Pancreas (tissue), 10 donors: ENCODE measurements around the gene GPR32. TPM values are rescaled to one million over a fixed set of nuclear protein-coding genes. Genes with fewer than 3 reads are reported as not detected.
"Not testable (repeated sequence)": the region's sequence is repeated elsewhere in the genome, so short reads cannot be mapped to it uniquely, and the experiment has no call there.

Experiments
- ATAC-seq, 4 donors: fragments of 200-7000 bp; cut with Tn5 transposase; one replicate each; pipeline versions ENCODE4 v1.8.0 to v1.9.1; 2020; ENCODE audit warnings: mild to moderate bottlenecking in 4 of 4, moderate library complexity in 4 of 4
- DNase-seq, 6 donors: peaks; one replicate each; pipeline ENCODE4 v3.0.0-alpha.2; 2020
- FAIRE-seq: peaks from 2 replicates; lab custom pipeline; 2012; peaks lifted over from hg19 to GRCh38; lab: Jason Lieb, UNC
- H3K27ac ChIP-seq, 4 donors: fragments of 200-600 bp; sonication (generic); 1 replicate in 3 of 4; 2 replicates in 1 of 4; pipeline versions ENCODE4 v1.5.0 to v1.8.0; 2020
- H3K27me3 ChIP-seq, 4 donors: fragments of 200-600 bp; one replicate each; pipeline ENCODE4 v1.8.0; 2021
- H3K36me3 ChIP-seq, 3 donors: fragments of 200-600 bp; sonication (generic) in 1 of 3; one replicate each; pipeline versions ENCODE4 v1.5.0 to v1.8.0; 2020 to 2021
- H3K4me1 ChIP-seq, 3 donors: fragments of 200-600 bp; one replicate each; pipeline ENCODE4 v1.8.0; 2021
- H3K4me3 ChIP-seq, 4 donors: fragments of 200-600 bp; sonication (generic) in 2 of 4; one replicate each; pipeline versions ENCODE4 v1.5.0 to v1.8.0; 2020 to 2021
- H3K9me3 ChIP-seq, 4 donors: fragments of 200-600 bp; one replicate each; pipeline ENCODE4 v1.8.0; 2021
- WGBS, 2 donors: extraction: QIAGEN DNeasy Blood & Tissue Kit; methylation state at CpG; one replicate each; pipeline ENCODE4 v1.1.7; 2013; 5-methylcytosine and 5-hydroxymethylcytosine counted together
- intact Hi-C, 3 donors: fragments of 100-400 bp; cut with DNase I; formaldehyde crosslinking; loops; one replicate each; pipeline versions ENCODE4 v1.11.1 to v1.14.2; 2022
- polyA plus RNA-seq, 2 donors: library from polyadenylated mRNA; stranded (reverse); fragments of 200-250 nt; gene quantifications; one replicate each; pipeline ENCODE4 v1.2.3, GENCODE V29; 2013
- total RNA-seq, 6 donors: library from RNA; stranded (reverse); fragmentation: NEBNext Ultra II Directional in 4 of 6; extraction: Animal tissue kit (Norgen Biotek cat#: 25700) in 4 of 6; gene quantifications; one replicate each; pipeline versions ENCODE4 v1.2.1 to v1.2.4, GENCODE V29; 2021 to 2023
- TF ChIP-seq, protein P1 (sequence below), 4 donors: fragments of 200-600 bp; sonication (generic) in 3 of 4; IDR thresholded peaks; one replicate each; pipeline versions ENCODE4 v1.5.0 to v1.8.0; 2021; ENCODE audit warnings: antibody characterized with exemption in 4 of 4
- donor health status: healthy with polysubstance abuse.
- donor health status: DM: no; HTN: no; CAD: no; lungs with moderate emphysema.
- donor health status: DM: no; HTN: no; CAD: no.
- donor health status: control.
- donor health status: control.
- donor health status: Bipolar disorder and iron deficiency.
- donor health status: DM: yes; HTN: yes; CAD: no.
- donor health status: DM: no; HTN: no; CAD: no.
- donor health status: DM: no; HTN: no; CAD: no.
- donor health status: DM: yes; HTN: yes; CAD: no.

The GPR32 gene, protein sequence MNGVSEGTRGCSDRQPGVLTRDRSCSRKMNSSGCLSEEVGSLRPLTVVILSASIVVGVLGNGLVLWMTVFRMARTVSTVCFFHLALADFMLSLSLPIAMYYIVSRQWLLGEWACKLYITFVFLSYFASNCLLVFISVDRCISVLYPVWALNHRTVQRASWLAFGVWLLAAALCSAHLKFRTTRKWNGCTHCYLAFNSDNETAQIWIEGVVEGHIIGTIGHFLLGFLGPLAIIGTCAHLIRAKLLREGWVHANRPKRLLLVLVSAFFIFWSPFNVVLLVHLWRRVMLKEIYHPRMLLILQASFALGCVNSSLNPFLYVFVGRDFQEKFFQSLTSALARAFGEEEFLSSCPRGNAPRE
- total RNA-seq (not detected), polyA plus RNA-seq (not detected)

DNA sequence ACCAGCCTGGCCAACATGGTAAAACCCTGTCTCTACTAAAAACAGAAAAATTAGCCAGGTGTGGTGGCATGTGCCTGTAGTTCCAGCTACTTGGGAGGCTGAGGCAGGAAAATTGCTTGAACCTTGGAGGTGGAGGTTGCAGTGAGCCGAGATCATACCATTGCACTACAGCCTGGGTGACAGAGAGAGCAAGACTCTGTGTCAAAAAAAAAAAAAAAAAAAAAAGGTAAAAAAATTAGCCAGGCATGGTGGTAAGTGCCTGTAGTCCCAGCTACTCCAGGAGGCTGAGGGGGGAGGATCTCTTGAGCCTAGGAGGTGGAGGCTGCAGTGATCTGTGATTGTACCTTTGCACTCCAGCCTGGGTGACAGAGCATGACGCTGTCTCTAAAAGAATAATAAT is at the start of gene GPR32:
TSS of gene GPR32 (plus strand) at position 301 of the 400 bp plus-strand sequence. CDS start 137 bp downstream, outside the sequence.
- H3K27me3 ChIP-seq = not testable (repeated sequence)

DNA sequence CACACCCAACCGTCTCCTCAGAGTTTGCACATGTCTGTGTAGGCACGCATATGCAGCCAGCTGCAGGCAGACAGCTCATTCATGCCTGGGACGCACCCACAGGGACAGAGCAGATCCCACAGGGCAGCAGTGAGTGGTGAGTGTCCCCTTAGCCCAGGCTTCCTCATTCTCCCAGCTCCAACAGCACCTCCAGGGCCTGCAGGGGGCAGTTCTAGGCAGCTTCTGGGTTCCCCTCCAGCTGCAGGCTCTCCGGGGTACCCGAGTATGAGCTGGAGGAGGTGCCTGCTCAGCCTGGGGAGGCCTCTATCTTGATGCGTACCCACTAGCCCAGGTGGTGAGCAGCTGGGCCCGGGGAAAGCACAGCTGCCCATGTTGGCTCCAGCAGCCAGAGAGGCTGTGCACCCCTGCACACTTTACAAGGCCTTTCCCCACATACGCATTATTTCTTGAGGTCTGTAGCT is 49.3 kb upstream of the GPR32 start:
- H3K36me3 ChIP-seq = no peaks in the 10 kb centered on the region
- FAIRE-seq = no peak
- TF ChIP-seq, protein P1, sequence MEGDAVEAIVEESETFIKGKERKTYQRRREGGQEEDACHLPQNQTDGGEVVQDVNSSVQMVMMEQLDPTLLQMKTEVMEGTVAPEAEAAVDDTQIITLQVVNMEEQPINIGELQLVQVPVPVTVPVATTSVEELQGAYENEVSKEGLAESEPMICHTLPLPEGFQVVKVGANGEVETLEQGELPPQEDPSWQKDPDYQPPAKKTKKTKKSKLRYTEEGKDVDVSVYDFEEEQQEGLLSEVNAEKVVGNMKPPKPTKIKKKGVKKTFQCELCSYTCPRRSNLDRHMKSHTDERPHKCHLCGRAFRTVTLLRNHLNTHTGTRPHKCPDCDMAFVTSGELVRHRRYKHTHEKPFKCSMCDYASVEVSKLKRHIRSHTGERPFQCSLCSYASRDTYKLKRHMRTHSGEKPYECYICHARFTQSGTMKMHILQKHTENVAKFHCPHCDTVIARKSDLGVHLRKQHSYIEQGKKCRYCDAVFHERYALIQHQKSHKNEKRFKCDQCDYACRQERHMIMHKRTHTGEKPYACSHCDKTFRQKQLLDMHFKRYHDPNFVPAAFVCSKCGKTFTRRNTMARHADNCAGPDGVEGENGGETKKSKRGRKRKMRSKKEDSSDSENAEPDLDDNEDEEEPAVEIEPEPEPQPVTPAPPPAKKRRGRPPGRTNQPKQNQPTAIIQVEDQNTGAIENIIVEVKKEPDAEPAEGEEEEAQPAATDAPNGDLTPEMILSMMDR (IDR thresholded peaks at IDR 0.05) = no peak
- H3K9me3 ChIP-seq = no peaks in the 10 kb centered on the region
- no peak overlapping the region for H3K4me3 ChIP-seq
- H3K27me3 ChIP-seq = peaks cover 0 to 5% (median 0%) of the 10 kb centered on the region in 4 donors
- no peak for DNase-seq
- WGBS, 2 donors = 41 to 48% methylated on average over 8 of the region's 8 CpGs
- no peak overlapping the region for H3K27ac ChIP-seq
- peaks cover 0 to 5% (median 4%) of the 10 kb centered on the region in 3 donors for H3K4me1 ChIP-seq
- no peak for ATAC-seq
- intact Hi-C loops = no loop called here

More for the DNA sequence above, at the start of gene GPR32:
- H3K9me3 ChIP-seq, H3K4me1 ChIP-seq, FAIRE-seq, H3K4me3 ChIP-seq, DNase-seq, H3K27ac ChIP-seq, H3K36me3 ChIP-seq, ATAC-seq, intact Hi-C loops: not testable (repeated sequence)
- WGBS, 2 donors = 56 to 60% methylated on average over 2 of the region's 2 CpGs

DNA sequence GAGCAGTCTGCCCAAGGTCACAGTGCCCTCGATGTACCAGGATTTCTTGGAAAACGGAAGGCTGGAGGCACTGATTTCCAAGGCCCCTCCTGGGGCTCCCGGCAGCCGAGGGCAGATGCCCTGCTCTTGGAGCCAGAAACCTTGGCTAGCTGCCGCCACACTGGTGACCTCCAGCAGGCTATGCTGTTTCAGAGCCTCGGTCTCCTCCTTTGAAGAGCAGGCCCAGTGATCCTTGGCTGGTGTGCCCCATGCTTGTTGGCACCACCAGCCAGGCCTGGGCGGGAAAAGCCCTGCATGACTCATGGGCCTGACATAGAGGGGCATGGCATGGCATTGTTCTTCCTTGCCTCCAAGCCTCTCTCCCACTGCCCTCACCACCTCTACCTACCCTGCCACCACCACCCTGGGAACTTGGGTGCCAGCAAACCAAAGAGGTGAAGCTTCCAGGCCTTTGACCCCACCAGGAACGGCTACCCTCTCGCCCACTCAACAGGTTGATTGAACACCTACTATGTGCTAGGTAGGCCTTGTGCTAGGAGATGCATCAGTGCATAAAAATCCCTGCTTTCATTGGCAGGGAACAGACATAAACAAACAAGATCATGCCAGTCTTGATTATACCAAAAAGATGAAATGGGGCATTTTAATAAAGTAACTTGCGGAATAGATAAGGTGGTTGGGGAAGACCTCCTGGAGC is 48.7 kb upstream of the GPR32 start:
- peaks cover 0 to 5% (median 0%) of the 10 kb centered on the region in 4 donors for H3K27me3 ChIP-seq
- H3K9me3 ChIP-seq = no peaks in the 10 kb centered on the region
- DNase-seq (no peak), FAIRE-seq (no peak), ATAC-seq (no peak)
- no peak overlapping the region for H3K4me3 ChIP-seq
- peaks cover 0 to 5% (median 4%) of the 10 kb centered on the region in 3 donors for H3K4me1 ChIP-seq
- WGBS, 2 donors = 49 to 59% methylated on average over 10 of the region's 10 CpGs
- intact Hi-C loops = no loop called here
- H3K27ac ChIP-seq = no peak overlapping the region
- TF ChIP-seq, protein P1 (IDR thresholded peaks at IDR 0.05) = no peak
- H3K36me3 ChIP-seq = no peaks in the 10 kb centered on the region

DNA sequence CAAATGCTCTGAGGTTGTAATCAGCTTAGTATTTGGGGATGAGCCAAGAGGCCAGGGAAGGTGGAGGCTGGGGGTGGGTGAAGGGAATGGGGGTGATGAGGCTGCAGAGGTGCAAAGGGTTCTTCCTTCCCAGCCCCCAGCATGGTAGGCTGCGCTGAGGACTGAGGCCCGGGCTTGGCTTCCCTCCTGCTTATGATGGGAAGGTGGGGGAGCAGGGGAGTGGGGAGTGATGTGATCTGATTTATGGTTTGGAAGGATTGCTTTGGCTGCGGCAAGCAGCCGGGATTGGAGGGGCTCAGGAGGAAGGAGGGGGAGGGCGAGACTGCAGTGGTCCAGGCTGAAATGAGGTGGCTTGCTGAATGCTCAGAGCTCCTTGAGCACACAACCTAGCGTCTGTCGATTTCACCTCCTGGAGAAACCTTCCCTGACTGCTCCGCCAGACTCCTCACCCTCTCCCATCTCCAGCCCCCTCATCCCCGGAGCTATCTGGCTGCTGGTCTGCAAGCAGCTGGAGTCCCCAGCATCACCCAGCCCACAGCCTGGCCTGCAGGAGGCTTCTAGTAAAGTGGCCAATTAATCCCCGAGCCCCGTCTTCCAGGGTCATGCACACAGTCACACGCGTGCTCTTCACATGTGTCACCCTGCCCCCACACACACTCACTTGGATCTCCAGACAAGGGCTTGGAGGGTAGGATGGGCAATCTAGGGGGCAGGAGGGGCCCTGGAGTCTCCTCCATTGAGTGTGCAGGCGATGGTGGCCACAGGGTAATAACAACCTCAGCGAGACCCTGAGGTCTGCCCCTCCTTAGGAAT is 47.9 kb upstream of the GPR32 start:
- 41 to 48% methylated on average over 15 of the region's 15 CpGs for WGBS, 2 donors
- FAIRE-seq (no peak), DNase-seq (no peak), ATAC-seq (no peak)
- Histone ChIP-seq H3K36me3 (no peaks in the 10 kb centered on the region), H3K27ac (no peak overlapping the region), H3K4me1 (peaks cover 0 to 5% (median 4%) of the 10 kb centered on the region in 3 donors), H3K4me3 (no peak overlapping the region), H3K27me3 (no peaks in the 10 kb centered on the region), H3K9me3 (no peaks in the 10 kb centered on the region)
- TF ChIP-seq, protein P1 (IDR thresholded peaks at IDR 0.05) = no peak
- intact Hi-C loops = no loop called here

DNA sequence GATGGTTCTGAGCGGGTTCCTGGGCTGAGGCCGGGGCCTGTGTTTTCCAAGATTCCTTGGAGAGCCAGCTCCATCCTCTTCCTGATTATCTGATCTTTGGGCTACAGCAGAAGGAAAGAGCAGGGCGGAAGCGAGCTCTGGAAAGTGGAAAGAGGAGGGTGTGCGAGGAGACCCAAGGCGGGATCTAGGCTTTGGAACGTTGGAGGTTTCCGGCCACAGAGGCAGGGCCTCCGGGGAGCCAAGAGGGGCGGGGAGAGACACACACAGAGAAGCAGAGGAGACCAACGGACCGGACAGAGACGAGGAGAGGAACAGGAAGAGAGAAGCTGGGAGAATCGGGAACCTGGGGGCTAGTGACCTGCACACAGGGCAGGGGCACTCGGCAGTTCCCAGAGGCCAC is 47.2 kb upstream of the GPR32 start, which contains the start of gene CLEC11A:
TSS of gene CLEC11A (plus strand) at position 296 of the 400 bp plus-strand sequence. CDS start 162 bp downstream, outside the sequence.
- H3K4me3 ChIP-seq = peak within 1 kb of the TSS in 3 of 4 donors; percentile 37 to 57 (median 55)
- peak within 1 kb of the TSS in 3 of 4 donors; percentile 28 to 72 (median 44) for H3K27ac ChIP-seq
- 27 to 36% methylated on average over 15 of the region's 15 CpGs for WGBS, 2 donors
- no peaks in the 10 kb centered on the region for H3K27me3 ChIP-seq
- ATAC-seq (no peak), FAIRE-seq (no peak), DNase-seq (peak in 2 of 6 donors; percentile 14 to 23)
- H3K9me3 ChIP-seq = no peaks in the 10 kb centered on the region
- no peaks in the 10 kb centered on the region for H3K36me3 ChIP-seq
- TF ChIP-seq, protein P1 (IDR thresholded peaks at IDR 0.05) = no peak
- intact Hi-C loops = no loop called here
- H3K4me1 ChIP-seq = peaks cover 0 to 5% (median 4%) of the 10 kb centered on the region in 3 donors
